Gastrocnemius medialis (tissue), 4 donors: Measurements from ENCODE around the gene ZNF608. TPM values are rescaled to one million over a fixed set of nuclear protein-coding genes. Genes with fewer than 3 reads are reported as not detected.

Experiments used
- ATAC-seq, 2 donors: fragments of 150-250 bp; one replicate each; pipeline ENCODE4 v1.9.1; 2016
- DNase-seq, 2 donors: peaks; one replicate each; pipeline ENCODE4 v3.0.0-alpha.2; 2019
- H3K27ac ChIP-seq, 4 donors: fragments of 200-600 bp; sonication (generic); 1 replicate in 1 of 4; 2 replicates in 3 of 4; pipeline ENCODE4 v1.5.1; 2016 to 2018; ENCODE audit warnings: mild to moderate bottlenecking in 2 of 4, moderate library complexity in 1 of 4
- H3K27me3 ChIP-seq, 3 donors: fragments of 200-600 bp; sonication (generic) in 2 of 3; 1 replicate in 1 of 3; 2 replicates in 2 of 3; pipeline versions ENCODE4 v1.5.1 to v1.6.0; 2016 to 2019; ENCODE audit warnings: mild to moderate bottlenecking in 1 of 3, moderate library complexity in 1 of 3
- H3K36me3 ChIP-seq, 2 donors: fragments of 200-600 bp; sonication (generic) in 1 of 2; one replicate each; pipeline ENCODE4 v1.5.1; 2017 to 2018
- H3K4me1 ChIP-seq, 2 donors: fragments of 200-600 bp; sonication (generic) in 1 of 2; one replicate each; pipeline ENCODE4 v1.5.1; 2016 to 2017; ENCODE audit warnings: mild to moderate bottlenecking in 2 of 2
- H3K4me3 ChIP-seq, 4 donors: fragments of 200-600 bp; sonication (generic) in 3 of 4; 1 replicate in 1 of 4; 2 replicates in 3 of 4; pipeline ENCODE4 v1.5.1; 2016 to 2019; ENCODE audit warnings: mild to moderate bottlenecking in 2 of 4
- H3K9me3 ChIP-seq, 3 donors: fragments of 200-600 bp; sonication (generic) in 2 of 3; 1 replicate in 1 of 3; 2 replicates in 2 of 3; pipeline ENCODE4 v1.5.1; 2016 to 2019
- CTCF ChIP-seq, 5 experiments: fragments of 450-650 bp in 3 of 5; fragments of 200-600 bp in 2 of 5; sonication (generic) in 2 of 5; IDR thresholded peaks in 4 of 5; conservative IDR thresholded peaks in 1 of 5; 1 replicate in 4 of 5; 2 replicates in 1 of 5; pipeline ENCODE4 v1.5.1; 2016 to 2019; ENCODE audit warnings: antibody characterized with exemption in 5 of 5, mild to moderate bottlenecking in 3 of 5, moderate library complexity in 3 of 5
- POLR2A ChIP-seq, 2 donors: fragments of 450-650 bp; IDR thresholded peaks; one replicate each; pipeline ENCODE4 v1.6.1; 2017; ENCODE audit warnings: antibody characterized with exemption in 2 of 2, mild to moderate bottlenecking in 2 of 2, moderate library complexity in 2 of 2
- in situ Hi-C, 4 donors: fragments of 200-750 bp; cut with MboI; loops; one replicate each; pipeline versions ENCODE4 v1.15.0 to v1.8.0; 2017; ENCODE audit warnings: low sequenced_read_pairs in 4 of 4
- intact Hi-C: fragments of 100-400 bp; cut with DNase I; formaldehyde crosslinking; loops from one replicate; pipeline ENCODE4 v1.15.1; 2023; ENCODE audit warnings: low total_unique reads
- total RNA-seq, 4 donors: library from RNA; depleted of rRNA; stranded (reverse); fragments of >200 nt; gene quantifications; one replicate each; pipeline versions ENCODE4 v1.1.0 to v1.2.3, GENCODE V29; 2016

Gene ZNF608
- total RNA-seq, 4 donors from 2014 or later, result 7.3 to 27.4 (median 17.5) TPM

GRCh38 chr5:124740071-124740470 lies 6.4 kb downstream of the ZNF608 start:
- H3K27ac ChIP-seq, result peak overlapping the region; percentile 87 to 96 (median 92)
- intact Hi-C loops, result loop anchor here (10.0 kb wide), 1 partner anchor 675 kb away; no protein-coding TSS in a partner anchor
- no peak for TF ChIP-seq CTCF (IDR thresholded peaks at IDR 0.05 in 4 of 5, conservative IDR thresholded peaks at IDR 0.05 in 1 of 5)
- no peak for TF ChIP-seq POLR2A (IDR thresholded peaks at IDR 0.05)
- no peak for DNase-seq
- H3K4me3 ChIP-seq, result peak overlapping the region in 1 of 4 donors; percentile 15
- H3K27me3 ChIP-seq, result no peaks in the 10 kb centered on the region
- in situ Hi-C loops, result loop anchor here in 3 of 4 donors (10.0 to 25.0 kb wide), 4 partner anchors 85 to 747 kb away; no protein-coding TSS in a partner anchor
- no peaks in the 10 kb centered on the region for H3K36me3 ChIP-seq
- H3K9me3 ChIP-seq, result no peaks in the 10 kb centered on the region
- ATAC-seq, result no peak
- H3K4me1 ChIP-seq, result peaks cover 80 to 90% of the 10 kb centered on the region in 2 donors

- Histone ChIP-seq H3K4me1 (peaks cover 80 to 93% of the 10 kb centered on the region in 2 donors), H3K27me3 (no peaks in the 10 kb centered on the region), H3K9me3 (no peaks in the 10 kb centered on the region), H3K36me3 (no peaks in the 10 kb centered on the region), H3K4me3 (peak overlapping the region; percentile 0 to 30 (median 18)), H3K27ac (peak overlapping the region; percentile 87 to 96 (median 92))
- in situ Hi-C loops (loop anchor here in 3 of 4 donors (10.0 to 25.0 kb wide), 5 partner anchors 75 to 748 kb away; no protein-coding TSS in a partner anchor), intact Hi-C loops (loop anchor here (10.0 kb wide), 1 partner anchor 675 kb away; no protein-coding TSS in a partner anchor)
- TF ChIP-seq CTCF (IDR thresholded peaks at IDR 0.05 in 4 of 5, conservative IDR thresholded peaks at IDR 0.05 in 1 of 5), result no peak
- TF ChIP-seq POLR2A (IDR thresholded peaks at IDR 0.05), result no peak
- ATAC-seq (no peak), DNase-seq (no peak)
Observed at GRCh38 chr5:124739634-124740025, 6.8 kb downstream of the ZNF608 start.

- ATAC-seq (no peak), DNase-seq (no peak)
- in situ Hi-C loops, result loop anchor here in 2 of 4 donors (10.0 to 25.0 kb wide), 4 partner anchors 74 to 748 kb away; no protein-coding TSS in a partner anchor
- peak overlapping the region; percentile 87 to 96 (median 92) for H3K27ac ChIP-seq
- H3K4me1 ChIP-seq, result peaks cover 80 to 96% of the 10 kb centered on the region in 2 donors
- intact Hi-C loops, result no loop called here
- peak overlapping the region; percentile 0 to 30 (median 18) for H3K4me3 ChIP-seq
- H3K27me3 ChIP-seq, result no peaks in the 10 kb centered on the region
- H3K36me3 ChIP-seq, result no peaks in the 10 kb centered on the region
- TF ChIP-seq POLR2A (IDR thresholded peaks at IDR 0.05) (no peak), CTCF (IDR thresholded peaks at IDR 0.05 in 4 of 5, conservative IDR thresholded peaks at IDR 0.05 in 1 of 5) (peak in 3 of 5 experiments; percentile 8 to 33 (median 19))
- no peaks in the 10 kb centered on the region for H3K9me3 ChIP-seq
Observed at GRCh38 chr5:124738681-124739633, 7.5 kb downstream of the ZNF608 start.

GRCh38 chr5:124737651-124738050 lies 8.8 kb downstream of the ZNF608 start:
- intact Hi-C loops (no loop called here), in situ Hi-C loops (loop anchor here in 2 of 4 donors (10.0 to 25.0 kb wide), 4 partner anchors 73 to 750 kb away; no protein-coding TSS in a partner anchor)
- Histone ChIP-seq H3K36me3 (no peaks in the 10 kb centered on the region), H3K27ac (peak overlapping the region in 2 of 4 donors; percentile 25 to 91), H3K4me3 (no peak overlapping the region), H3K27me3 (no peaks in the 10 kb centered on the region), H3K9me3 (no peaks in the 10 kb centered on the region), H3K4me1 (peaks cover 80 to 89% of the 10 kb centered on the region in 2 donors)
- no peak for DNase-seq
- no peak for ATAC-seq
- TF ChIP-seq POLR2A (IDR thresholded peaks at IDR 0.05) (no peak), CTCF (IDR thresholded peaks at IDR 0.05 in 4 of 5, conservative IDR thresholded peaks at IDR 0.05 in 1 of 5) (no peak)
